BJ (cell line): ENCODE measurements around the gene RAI14. TPM values are rescaled to one million over a fixed set of nuclear protein-coding genes. Genes with fewer than 3 reads are reported as not detected.
A peak's percentile ranks its signal among the peaks of the same experiment; 100 is the strongest.

ENCODE experiments used
- CTCF ChIA-PET: fragments of 350-600 bp; formaldehyde crosslinking; extraction: SDS; loops from one replicate; lab custom pipeline; 2021; ENCODE audit warnings: antibody characterized with exemption, inconsistent platforms; lab: Yijun Ruan, JAX
- POLR2A ChIA-PET: fragments of 300-600 bp; sonication (Branson Sonifier 250); formaldehyde crosslinking; extraction: SDS; loops from one replicate; lab custom pipeline; 2021; ENCODE audit warnings: antibody characterized with exemption; lab: Charles Lee
- DNase-seq: peaks from one replicate; pipeline ENCODE4 v3.0.0-alpha.2; 2011; ENCODE audit warnings: low read depth
- H3K27me3 ChIP-seq: 2 replicates; pipeline ENCODE4 v1.6.0; 2011; ENCODE audit warnings: low read length; ENCODE audit not compliant: control insufficient read depth, insufficient read depth
- H3K36me3 ChIP-seq: 2 replicates; pipeline ENCODE4 v1.5.1; 2011; ENCODE audit warnings: low read length; ENCODE audit not compliant: control insufficient read depth, insufficient read depth
- H3K4me3 ChIP-seq: 2 replicates; pipeline ENCODE4 v1.5.1; 2011; ENCODE audit warnings: low read depth, mild to moderate bottlenecking, control low read depth, low read length
- CTCF ChIP-seq: IDR thresholded peaks from 2 replicates; pipeline ENCODE4 v1.5.1; 2011; ENCODE audit warnings: low read depth, mild to moderate bottlenecking, control low read depth, inconsistent platforms, low read length, moderate library complexity; ENCODE audit not compliant: insufficient read depth
- polyA plus RNA-seq: library from polyadenylated mRNA; depleted of rRNA; stranded (reverse); fragments of >200 nt; gene quantifications from 2 replicates; pipeline ENCODE4 v1.2.3, GENCODE V29; 2011

The RAI14 gene
- polyA plus RNA-seq, 1 experiment, result 183 TPM

- CTCF ChIA-PET, result interaction anchor here (0.9 to 1.2 kb wide), 5 partner anchors 10 to 258 kb away, joined by 3 to 4 read pairs (median 4); no protein-coding TSS in a partner anchor
Measured at GRCh38 chr5:34639852-34640626, 16.1 kb upstream of the RAI14 start.

GRCh38 chr5:34648039-34648839 lies 7.9 kb upstream of the RAI14 start:
- Histone ChIP-seq H3K4me3 (no peak overlapping the region), H3K27me3 (no peaks in the 10 kb centered on the region), H3K36me3 (no peaks in the 10 kb centered on the region)
- CTCF ChIA-PET, result no interaction called here
- no peak for DNase-seq
- no peak for TF ChIP-seq CTCF
- POLR2A ChIA-PET, result no interaction called here

More at GRCh38 chr5:34639852-34640626, 16.1 kb upstream of the RAI14 start:
- H3K36me3 ChIP-seq, result no peaks in the 10 kb centered on the region
- no peaks in the 10 kb centered on the region for H3K27me3 ChIP-seq
- peak; percentile 83 for DNase-seq
- TF ChIP-seq CTCF, result no peak
- H3K4me3 ChIP-seq, result no peak overlapping the region
- POLR2A ChIA-PET, result no interaction called here

GRCh38 chr5:34648840-34649158 lies 7.3 kb upstream of the RAI14 start:
- Histone ChIP-seq H3K4me3 (no peak overlapping the region), H3K27me3 (no peaks in the 10 kb centered on the region), H3K36me3 (no peaks in the 10 kb centered on the region)
- TF ChIP-seq CTCF, result no peak
- POLR2A ChIA-PET, result no interaction called here
- DNase-seq, result no peak
- CTCF ChIA-PET, result no interaction called here

- ChIA-PET POLR2A (interaction anchor here (0.6 kb wide), 1 partner anchor 27 kb away, joined by 4 read pairs; no protein-coding TSS in a partner anchor), CTCF (interaction anchor here (0.9 to 1.6 kb wide), 3 partner anchors 13 to 165 kb away, joined by 3 read pairs; no protein-coding TSS in a partner anchor)
Measured at GRCh38 chr5:34651791-34652190, 4.3 kb upstream of the RAI14 start.

More at GRCh38 chr5:34651791-34652190, 4.3 kb upstream of the RAI14 start:
- Histone ChIP-seq H3K36me3 (no peaks in the 10 kb centered on the region), H3K27me3 (no peaks in the 10 kb centered on the region), H3K4me3 (no peak overlapping the region)
- no peak for TF ChIP-seq CTCF
- no peak for DNase-seq
